ENCODE measurements around the gene BRWD1.

- TF ChIP-seq CTCF (IDR thresholded peaks at IDR 0.05; ENCODE audit: poor library complexity, severe bottlenecking) (no peak), REST (IDR thresholded peaks at IDR 0.05; ENCODE audit: borderline replicate concordance) (no peak), EZH2 (IDR thresholded peaks at IDR 0.05; ENCODE audit: borderline replicate concordance, insufficient read depth, low read length, poor library complexity, severe bottlenecking) (no peak), EP300 (conservative IDR thresholded peaks at IDR 0.05; ENCODE audit: poor library complexity, severe bottlenecking) (no peak), MXI1 (conservative IDR thresholded peaks at IDR 0.05; ENCODE audit: poor library complexity, severe bottlenecking) (no peak), RAD21 (conservative IDR thresholded peaks at IDR 0.05) (no peak)
Measured at GRCh38 chr21:39221997-39222486, 91.4 kb downstream of the BRWD1 start.

Measured in neural cell (in vitro differentiated cells).